Measurements from ENCODE around the gene BCL2L11.

GRCh38 chr2:111167863-111168162, 47.1 kb downstream of the BCL2L11 start:
- no peak for TF ChIP-seq CTCF (IDR thresholded peaks at IDR 0.05; ENCODE audit: low read depth, low read length)
- TF ChIP-seq POLR2A (IDR thresholded peaks at IDR 0.05; ENCODE audit: extremely low read depth, insufficient read length) = no peak
- TF ChIP-seq MAX (IDR thresholded peaks at IDR 0.05; ENCODE audit: low read depth, low read length) = no peak
- no peak for TF ChIP-seq MYC (IDR thresholded peaks at IDR 0.05; ENCODE audit: low read depth, low read length)

All from NB4 (cell line).